GM19463 (cell line): ENCODE results near the gene UBE2D3.
"Not testable (repeated sequence)": the region's sequence is repeated elsewhere in the genome, so short reads cannot be mapped to it uniquely, and the experiment has no call there.

Source experiments
- ATAC-seq: cut with Tn5 transposase; IDR thresholded peaks from one replicate; pipeline ENCODE4 v1.9.1; 2021; ENCODE audit warnings: mild to moderate bottlenecking, moderate library complexity; ENCODE audit not compliant: unreplicated experiment

UBE2D3 gene

GRCh38 chr4:102832105-102832504, 4.8 kb upstream of the UBE2D3 start:
- ATAC-seq, result no peak

DNA sequence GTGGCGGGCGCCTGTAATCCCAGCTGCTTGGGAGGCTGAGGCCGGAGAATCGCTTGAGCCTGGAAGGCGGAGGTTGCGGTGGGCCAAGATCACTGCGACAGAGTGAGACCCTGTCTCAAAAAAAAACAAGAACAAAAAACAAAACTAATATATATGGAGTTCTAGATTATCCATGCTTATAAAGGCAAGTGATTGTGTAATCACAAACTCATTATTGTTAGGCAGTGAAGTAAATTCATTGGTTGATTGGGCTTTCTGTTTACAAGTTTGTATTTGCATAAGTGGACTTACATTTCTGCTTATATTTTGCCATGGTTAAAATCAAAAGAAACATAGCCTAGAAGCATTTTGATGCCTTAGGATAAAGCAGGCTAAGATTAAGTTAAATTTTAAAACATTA, 2.5 kb upstream of the UBE2D3 start:
- ATAC-seq, result no peak

GRCh38 chr4:102828497-102828808, 1.1 kb upstream of the UBE2D3 start:
- ATAC-seq, result no peak

DNA sequence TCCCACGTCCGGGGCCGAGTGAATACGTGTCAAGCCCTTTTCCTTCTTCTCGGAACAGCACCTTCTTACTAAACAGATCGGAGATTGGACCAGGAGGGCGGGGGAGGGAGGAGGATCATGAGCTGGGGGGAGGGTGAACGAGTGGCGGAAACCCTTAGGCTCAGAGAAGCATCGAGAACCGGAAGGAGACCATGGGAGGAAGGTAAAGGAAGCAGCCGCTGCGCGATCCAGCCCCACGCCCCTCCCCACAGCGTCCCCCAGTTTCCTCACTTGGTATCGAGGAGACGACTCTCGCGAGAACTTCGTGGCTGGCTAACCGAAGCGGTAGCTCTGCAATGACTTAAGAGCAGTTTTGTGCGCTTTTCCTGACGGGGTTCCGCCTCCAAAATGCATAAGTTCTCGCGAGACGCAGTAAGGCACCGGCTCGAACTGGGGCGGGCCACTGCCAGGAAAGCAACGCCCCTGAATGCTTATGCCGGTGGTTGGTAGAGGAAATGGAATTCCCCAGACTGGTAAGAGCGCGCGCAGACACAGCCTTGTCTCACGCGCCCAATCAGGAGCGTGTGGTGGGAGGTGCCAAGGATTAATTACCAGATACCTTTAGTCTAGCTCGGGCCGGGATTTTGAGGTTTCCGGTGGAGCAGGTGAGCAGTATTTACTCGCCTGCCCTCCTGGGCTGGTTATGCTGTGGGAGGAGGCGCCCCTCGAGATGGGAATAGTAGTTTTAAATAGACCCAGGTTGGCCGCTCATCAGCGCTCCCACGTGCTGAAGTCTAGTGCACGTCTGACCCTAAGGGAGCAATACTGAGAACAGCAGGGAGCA, 534 bp upstream of the UBE2D3 start:
- ATAC-seq, result peak; percentile 76

- ATAC-seq, result no peak
These were observed 1.1 kb downstream of the UBE2D3 start for GRCh38 chr4:102826105-102826889.

- ATAC-seq, result no peak
These were observed 1.9 kb downstream of the UBE2D3 start for GRCh38 chr4:102825261-102826091.

- no peak for ATAC-seq
These were observed 3.0 kb downstream of the UBE2D3 start for GRCh38 chr4:102824398-102824797.

DNA sequence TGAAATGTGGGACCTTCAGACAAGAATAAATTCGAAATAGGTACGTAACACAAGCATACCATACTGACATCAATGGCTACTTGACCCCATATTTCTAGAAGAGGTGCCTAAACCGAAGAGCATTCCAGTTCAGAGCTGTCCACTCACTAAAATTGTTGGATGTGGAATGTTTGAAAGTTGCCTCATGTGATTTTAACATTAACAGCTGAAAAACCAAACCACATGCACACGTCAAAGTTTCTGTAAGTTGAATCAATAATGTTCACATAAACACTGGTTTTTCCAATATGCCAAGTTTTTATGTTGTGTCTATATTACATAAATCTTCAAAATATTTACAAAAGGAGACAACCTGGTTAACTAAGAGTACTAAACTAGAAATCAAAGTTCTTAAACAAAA, 3.5 kb downstream of the UBE2D3 start:
- no peak for ATAC-seq

DNA sequence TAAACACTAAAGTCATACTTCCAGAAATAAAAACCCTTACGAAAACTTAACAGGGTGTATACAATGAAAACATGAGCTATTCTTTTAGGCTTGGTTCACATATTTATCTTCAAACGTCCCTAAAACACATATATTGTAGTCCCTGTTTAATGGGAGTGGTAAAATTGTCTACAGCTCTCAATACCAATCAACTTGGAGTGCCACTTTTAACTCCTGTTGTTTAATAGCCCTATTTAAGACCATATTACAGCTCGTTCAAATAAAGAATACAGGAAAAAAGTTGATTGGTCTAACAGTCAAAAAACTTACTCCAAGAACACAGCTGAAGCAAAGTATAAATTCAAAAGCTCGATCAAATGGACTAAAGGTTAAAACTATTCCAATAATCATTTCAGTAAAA, 3.9 kb downstream of the UBE2D3 start:
- ATAC-seq, result no peak

DNA sequence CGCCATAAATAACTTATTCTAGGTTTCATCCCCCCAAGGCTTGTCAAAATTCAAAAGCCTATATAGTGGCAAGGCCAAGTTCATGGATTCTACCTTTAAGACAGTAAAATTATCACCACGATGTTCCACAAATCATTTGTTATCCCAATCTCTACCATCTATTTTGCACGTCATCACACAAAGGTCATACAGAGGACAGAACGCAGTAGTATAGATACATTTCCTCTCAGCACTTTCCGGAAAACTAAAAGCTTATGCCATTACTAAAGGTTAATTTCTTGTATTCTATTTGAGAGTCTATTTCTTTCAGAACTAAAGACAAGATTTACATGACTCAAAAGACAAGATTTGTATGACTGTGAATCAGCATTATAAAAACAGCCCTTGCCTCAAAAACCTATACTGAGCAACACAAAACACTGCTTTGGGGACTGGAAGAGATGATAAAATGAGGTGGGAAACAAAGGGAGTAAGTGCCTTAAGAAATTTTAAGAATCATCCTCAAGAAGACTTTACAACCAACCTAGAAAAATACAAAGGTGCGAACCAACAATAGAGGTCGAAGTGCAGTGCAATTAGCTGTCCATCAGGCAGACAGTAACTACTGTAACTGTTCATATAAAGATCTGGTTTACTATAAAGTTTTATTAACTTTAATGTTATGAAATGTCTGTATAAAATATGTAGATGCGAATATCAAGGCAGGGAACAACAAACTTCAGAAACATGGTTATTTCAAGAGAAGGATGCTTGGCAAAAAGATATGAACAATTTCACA, 7.6 kb downstream of the UBE2D3 start:
- no peak for ATAC-seq

DNA sequence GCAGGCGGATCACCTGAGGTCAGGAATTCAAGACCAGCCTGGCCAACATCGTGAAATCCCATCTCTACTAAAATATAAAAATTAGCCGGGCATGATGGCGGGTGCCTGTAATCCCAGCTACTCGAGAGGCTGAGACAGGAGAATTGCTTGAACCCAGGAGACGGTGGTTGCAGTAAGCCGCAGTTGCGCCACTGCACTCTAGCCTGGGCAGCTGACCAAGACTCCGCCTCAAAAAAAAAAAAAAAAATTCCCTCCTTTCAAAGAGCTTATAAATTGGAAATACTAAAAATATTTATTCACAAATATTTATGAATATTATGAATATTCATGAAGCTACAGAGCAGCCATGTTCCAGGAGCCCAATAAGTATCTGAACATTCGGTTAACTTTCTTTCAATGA, 8.3 kb downstream of the UBE2D3 start:
- not testable (repeated sequence) for ATAC-seq

GRCh38 chr4:102817613-102818268, 9.6 kb downstream of the UBE2D3 start:
- ATAC-seq, result no peak

DNA sequence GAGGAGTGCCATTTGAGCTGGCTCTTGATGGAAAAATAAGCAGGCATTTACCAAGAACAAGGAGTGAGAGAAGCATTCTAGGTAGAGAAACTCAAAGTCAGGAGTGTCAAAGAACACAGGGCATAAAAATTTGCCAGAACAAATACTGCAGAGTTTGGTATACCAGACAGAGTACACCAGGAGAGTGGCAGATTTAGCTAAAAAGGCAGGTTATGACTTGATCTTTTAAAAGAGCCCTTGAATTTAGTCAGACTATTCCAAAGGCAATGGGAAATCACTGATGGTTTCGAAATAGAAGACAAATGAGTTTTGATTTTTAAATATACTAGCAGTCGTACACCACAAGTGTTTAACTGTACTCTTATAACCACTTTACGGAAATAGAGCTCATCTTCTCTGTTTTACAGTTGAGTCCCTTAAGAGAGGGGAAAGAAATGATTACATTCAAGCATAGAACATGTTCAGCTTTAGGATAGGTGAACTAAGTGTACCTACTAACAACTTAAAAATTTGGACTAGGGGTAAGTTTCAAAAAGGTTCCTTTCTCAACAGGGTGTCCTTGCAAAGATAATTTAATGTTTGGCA, 10.2 kb downstream of the UBE2D3 start:
- ATAC-seq, result no peak

GRCh38 chr4:102815981-102816380, 11.4 kb downstream of the UBE2D3 start:
- no peak for ATAC-seq

DNA sequence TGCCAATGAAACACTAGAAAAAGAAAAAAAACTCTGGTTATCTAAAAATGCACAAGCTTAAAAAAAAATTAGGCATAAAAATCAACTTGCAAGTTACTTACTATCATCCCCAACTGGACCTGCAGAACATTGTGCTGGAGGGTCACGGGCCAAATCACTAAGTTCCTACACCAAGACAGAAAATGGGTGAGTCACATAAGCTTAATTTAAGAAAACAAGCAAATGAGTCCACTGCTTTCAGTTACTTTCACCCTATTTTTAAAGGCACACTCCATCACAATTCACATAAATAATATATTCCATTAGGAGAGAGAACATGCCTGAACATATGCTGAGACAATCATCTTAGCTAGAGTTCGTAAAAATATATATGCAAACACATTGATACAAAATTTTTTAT, 17.7 kb downstream of the UBE2D3 start:
- ATAC-seq, result no peak

GRCh38 chr4:102809190-102809589, 18.2 kb downstream of the UBE2D3 start:
- peak; percentile 59 for ATAC-seq

GRCh38 chr4:102808009-102808408, 19.3 kb downstream of the UBE2D3 start:
- no peak for ATAC-seq

GRCh38 chr4:102807345-102807744, 20.0 kb downstream of the UBE2D3 start:
- no peak for ATAC-seq

DNA sequence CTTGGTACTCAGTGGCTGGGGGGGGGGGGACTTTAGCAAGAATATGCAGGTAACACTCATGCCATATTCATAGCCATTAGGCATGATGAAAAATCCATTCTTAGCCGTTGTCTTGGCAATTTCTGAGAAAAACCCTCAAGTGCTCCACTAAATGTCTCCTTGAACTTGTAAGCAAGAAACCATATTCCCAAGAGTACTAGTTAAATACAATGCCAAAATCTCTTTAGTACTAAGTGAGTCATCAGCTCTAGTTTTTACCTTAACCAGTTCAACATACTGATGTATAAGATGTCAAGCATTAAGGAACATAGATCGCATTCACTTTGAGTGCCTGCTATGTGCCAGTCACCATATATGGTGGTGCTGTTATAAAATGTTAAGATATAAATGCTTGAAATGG, 27.5 kb downstream of the UBE2D3 start:
- no peak for ATAC-seq

GRCh38 chr4:102794999-102795398, 32.4 kb downstream of the UBE2D3 start:
- ATAC-seq, result no peak
